Measurements from ENCODE around the gene SIAH1.

GRCh38 chr16:48371393-48371780 is 13.8 kb downstream of the SIAH1 start:
- TF ChIP-seq EZH2 (IDR thresholded peaks at IDR 0.05; ENCODE audit: insufficient read depth, poor library complexity, severe bottlenecking): no peak
- TF ChIP-seq EZH2phosphoT487 (IDR thresholded peaks at IDR 0.05; ENCODE audit: insufficient read depth, low read depth): no peak
